DOHH2 (cell line): ENCODE measurements around the gene SH3RF3.

ENCODE experiments used
- H3F3A ChIP-seq: fragments of 200-600 bp; sonication (generic), shearing (Covaris generic); 2 replicates; pipeline ENCODE4 v1.6.0; 2016; ENCODE audit warnings: antibody characterized with exemption, mild to moderate bottlenecking; ENCODE audit not compliant: control insufficient read depth, insufficient read depth
- H3K27ac ChIP-seq: fragments of 200-600 bp; sonication (generic); 2 replicates; pipeline ENCODE4 v1.5.1; 2014; ENCODE audit warnings: low read depth, mild to moderate bottlenecking, low read length, moderate library complexity
- H3K27me3 ChIP-seq: fragments of 200-600 bp; sonication (generic); 2 replicates; pipeline ENCODE4 v1.6.1; 2014; ENCODE audit warnings: mild to moderate bottlenecking, low read length, mixed read lengths; ENCODE audit not compliant: control insufficient read depth
- H3K36me3 ChIP-seq: fragments of 200-600 bp; sonication (generic); 2 replicates; pipeline ENCODE4 v1.6.1; 2014; ENCODE audit warnings: mild to moderate bottlenecking, low read length, moderate library complexity, mixed read lengths; ENCODE audit not compliant: control insufficient read depth
- H3K4me1 ChIP-seq: fragments of 200-600 bp; sonication (generic); 2 replicates; pipeline ENCODE4 v1.6.1; 2014; ENCODE audit warnings: mild to moderate bottlenecking, low read length, mixed read lengths; ENCODE audit not compliant: control insufficient read depth
- H3K4me2 ChIP-seq: fragments of 200-600 bp; sonication (generic); 2 replicates; pipeline ENCODE4 v1.6.0; 2014; ENCODE audit warnings: mild to moderate bottlenecking, low read length, moderate library complexity
- H3K4me3 ChIP-seq: fragments of 200-600 bp; sonication (generic); 2 replicates; pipeline ENCODE4 v1.5.1; 2014; ENCODE audit warnings: mild to moderate bottlenecking, low read length, mixed read lengths
- H3K79me2 ChIP-seq: fragments of 200-600 bp; sonication (generic); 2 replicates; pipeline ENCODE4 v1.6.1; 2014; ENCODE audit warnings: mild to moderate bottlenecking, low read length, mixed read lengths; ENCODE audit not compliant: control insufficient read depth
- H3K9me2 ChIP-seq: fragments of 200-600 bp; sonication (generic); replicated peaks from 2 replicates; pipeline ENCODE4 v1.6.1; 2014; ENCODE audit warnings: mild to moderate bottlenecking, low read length, mixed read lengths; ENCODE audit not compliant: control insufficient read depth
- H3K9me3 ChIP-seq: fragments of 200-600 bp; sonication (generic); 2 replicates; pipeline ENCODE4 v1.6.1; 2014; ENCODE audit warnings: antibody characterized with exemption, low read length, mixed read lengths; ENCODE audit not compliant: control insufficient read depth, insufficient read depth
- H4K20me1 ChIP-seq: fragments of 200-600 bp; sonication (generic); 2 replicates; pipeline ENCODE4 v1.6.0; 2014; ENCODE audit warnings: low read depth, mild to moderate bottlenecking, antibody characterized with exemption, low read length, moderate library complexity; ENCODE audit not compliant: control insufficient read depth, insufficient read depth
- EZH2phosphoT487 ChIP-seq: fragments of 200-600 bp; sonication (generic); IDR thresholded peaks from 2 replicates; pipeline ENCODE4 v1.6.1; 2017; ENCODE audit warnings: borderline replicate concordance, mild to moderate bottlenecking, antibody characterized with exemption, low read length, moderate library complexity, mixed read lengths
- TF ChIP-seq, protein P1 (sequence below): fragments of 200-600 bp; sonication (generic); IDR thresholded peaks from one replicate; pipeline ENCODE4 v1.5.1; 2014; ENCODE audit warnings: antibody characterized with exemption, mild to moderate bottlenecking, low read depth, low read length; ENCODE audit not compliant: poor library complexity, severe bottlenecking

The SH3RF3 gene

GRCh38 chr2:109374548-109375130, 245.6 kb downstream of the SH3RF3 start:
- Histone ChIP-seq H4K20me1 (no peaks in the 10 kb centered on the region), H3K4me1 (no peaks in the 10 kb centered on the region), H3F3A (no peaks in the 10 kb centered on the region), H3K79me2 (no peaks in the 10 kb centered on the region), H3K4me2 (no peak overlapping the region), H3K4me3 (no peak overlapping the region), H3K27me3 (no peaks in the 10 kb centered on the region), H3K36me3 (no peaks in the 10 kb centered on the region), H3K9me3 (no peaks in the 10 kb centered on the region), H3K9me2 (no peaks in the 10 kb centered on the region), H3K27ac (no peak overlapping the region)
- TF ChIP-seq, protein P1, sequence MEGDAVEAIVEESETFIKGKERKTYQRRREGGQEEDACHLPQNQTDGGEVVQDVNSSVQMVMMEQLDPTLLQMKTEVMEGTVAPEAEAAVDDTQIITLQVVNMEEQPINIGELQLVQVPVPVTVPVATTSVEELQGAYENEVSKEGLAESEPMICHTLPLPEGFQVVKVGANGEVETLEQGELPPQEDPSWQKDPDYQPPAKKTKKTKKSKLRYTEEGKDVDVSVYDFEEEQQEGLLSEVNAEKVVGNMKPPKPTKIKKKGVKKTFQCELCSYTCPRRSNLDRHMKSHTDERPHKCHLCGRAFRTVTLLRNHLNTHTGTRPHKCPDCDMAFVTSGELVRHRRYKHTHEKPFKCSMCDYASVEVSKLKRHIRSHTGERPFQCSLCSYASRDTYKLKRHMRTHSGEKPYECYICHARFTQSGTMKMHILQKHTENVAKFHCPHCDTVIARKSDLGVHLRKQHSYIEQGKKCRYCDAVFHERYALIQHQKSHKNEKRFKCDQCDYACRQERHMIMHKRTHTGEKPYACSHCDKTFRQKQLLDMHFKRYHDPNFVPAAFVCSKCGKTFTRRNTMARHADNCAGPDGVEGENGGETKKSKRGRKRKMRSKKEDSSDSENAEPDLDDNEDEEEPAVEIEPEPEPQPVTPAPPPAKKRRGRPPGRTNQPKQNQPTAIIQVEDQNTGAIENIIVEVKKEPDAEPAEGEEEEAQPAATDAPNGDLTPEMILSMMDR = no peak
- no peak for TF ChIP-seq EZH2phosphoT487

DNA sequence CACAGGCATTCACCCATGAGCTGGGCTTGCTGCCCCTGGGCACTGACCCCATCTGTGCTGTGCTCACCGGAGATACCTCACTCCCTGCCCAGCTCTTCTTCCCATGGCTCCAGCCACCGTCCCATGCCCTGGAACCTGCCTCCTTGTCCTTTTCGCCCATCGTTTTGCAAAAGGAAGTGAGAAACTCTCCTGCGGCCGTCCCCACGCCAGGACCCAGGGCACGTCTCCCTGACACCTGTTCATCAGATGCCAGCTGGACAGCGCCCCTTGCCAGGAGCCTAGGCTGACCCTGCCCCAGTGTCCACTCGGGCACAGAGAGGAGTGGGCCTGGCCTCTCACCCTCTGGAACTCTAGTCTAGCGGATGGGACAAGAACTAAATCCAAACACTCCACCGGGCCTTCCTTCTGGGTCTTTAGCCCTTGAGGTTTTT, 246.1 kb downstream of the SH3RF3 start:
- Histone ChIP-seq H3K27me3 (no peaks in the 10 kb centered on the region), H3K9me2 (no peaks in the 10 kb centered on the region), H3K27ac (no peak overlapping the region), H3K36me3 (no peaks in the 10 kb centered on the region), H3K79me2 (no peaks in the 10 kb centered on the region), H3K9me3 (no peaks in the 10 kb centered on the region), H3K4me3 (no peak overlapping the region), H3K4me2 (no peak overlapping the region), H3K4me1 (no peaks in the 10 kb centered on the region), H4K20me1 (no peaks in the 10 kb centered on the region), H3F3A (no peaks in the 10 kb centered on the region)
- no peak for TF ChIP-seq EZH2phosphoT487
- TF ChIP-seq, protein P1 = no peak

- no peaks in the 10 kb centered on the region for H3K4me1 ChIP-seq
- H3K4me3 ChIP-seq = no peak overlapping the region
- H3F3A ChIP-seq = no peaks in the 10 kb centered on the region
- H3K27ac ChIP-seq = no peak overlapping the region
- no peaks in the 10 kb centered on the region for H3K27me3 ChIP-seq
- H3K79me2 ChIP-seq = no peaks in the 10 kb centered on the region
- H3K36me3 ChIP-seq = no peaks in the 10 kb centered on the region
- no peaks in the 10 kb centered on the region for H3K9me3 ChIP-seq
- TF ChIP-seq, protein P1 = no peak
- TF ChIP-seq EZH2phosphoT487 = no peak
- no peak overlapping the region for H3K4me2 ChIP-seq
- no peaks in the 10 kb centered on the region for H4K20me1 ChIP-seq
- H3K9me2 ChIP-seq = no peaks in the 10 kb centered on the region
These were observed 246.7 kb downstream of the SH3RF3 start for GRCh38 chr2:109375656-109376055.
